Ovary (tissue), 3 donors: Measurements from ENCODE around the gene SLC7A14.

Experiments used
- EP300 ChIP-seq: sonication (generic); formaldehyde crosslinking; IDR thresholded peaks from one replicate; pipeline ENCODE4 v1.6.1; 2017; ENCODE audit warnings: antibody characterized with exemption
- POLR2A ChIP-seq: fragments of 450-650 bp; IDR thresholded peaks from one replicate; pipeline ENCODE4 v1.6.1; 2017; ENCODE audit warnings: antibody characterized with exemption, mild to moderate bottlenecking, moderate library complexity
- TF ChIP-seq, protein P1 (sequence below), 3 donors: fragments of 450-650 bp in 2 of 3; fragments of 200-600 bp in 1 of 3; IDR thresholded peaks; one replicate each; pipeline versions ENCODE4 v1.5.1 to v1.8.0; 2016 to 2022; ENCODE audit warnings: antibody characterized with exemption in 3 of 3, mild to moderate bottlenecking in 1 of 3
- donor health status: DM: no; HTN: no; CAD: no.

DNA sequence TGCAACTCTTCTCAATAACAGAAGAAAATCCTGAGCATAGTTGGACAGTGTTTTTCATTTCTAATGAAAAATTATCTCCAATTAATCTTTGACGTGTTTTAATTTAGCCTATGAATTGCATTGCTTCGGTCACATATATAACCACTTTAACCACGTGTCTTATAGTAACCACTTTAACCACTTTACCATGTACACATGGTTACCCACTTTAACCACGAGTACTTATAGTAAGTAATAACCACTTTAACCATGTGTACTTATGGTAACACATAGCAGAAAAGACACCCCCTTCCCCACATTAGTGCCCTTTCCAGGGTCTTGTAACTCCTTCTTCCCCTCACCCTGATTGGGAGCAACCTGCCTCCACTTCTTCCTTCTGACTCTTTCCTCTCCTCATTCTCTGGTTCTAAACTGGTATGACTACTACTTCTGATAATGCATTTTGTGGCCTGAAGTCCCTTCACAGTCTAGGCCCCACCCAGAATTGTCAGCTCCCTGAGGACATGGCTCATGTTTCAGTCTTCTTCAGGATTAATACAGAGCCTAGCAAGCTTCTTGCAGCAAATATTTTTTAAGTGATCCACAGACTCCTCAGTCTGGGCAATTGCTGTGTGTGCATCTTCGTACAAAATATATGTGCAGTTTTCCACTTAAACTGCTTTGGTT lies 25.0 kb downstream of the SLC7A14 start:
- TF ChIP-seq POLR2A (no peak), EP300 (no peak)
- TF ChIP-seq, protein P1, sequence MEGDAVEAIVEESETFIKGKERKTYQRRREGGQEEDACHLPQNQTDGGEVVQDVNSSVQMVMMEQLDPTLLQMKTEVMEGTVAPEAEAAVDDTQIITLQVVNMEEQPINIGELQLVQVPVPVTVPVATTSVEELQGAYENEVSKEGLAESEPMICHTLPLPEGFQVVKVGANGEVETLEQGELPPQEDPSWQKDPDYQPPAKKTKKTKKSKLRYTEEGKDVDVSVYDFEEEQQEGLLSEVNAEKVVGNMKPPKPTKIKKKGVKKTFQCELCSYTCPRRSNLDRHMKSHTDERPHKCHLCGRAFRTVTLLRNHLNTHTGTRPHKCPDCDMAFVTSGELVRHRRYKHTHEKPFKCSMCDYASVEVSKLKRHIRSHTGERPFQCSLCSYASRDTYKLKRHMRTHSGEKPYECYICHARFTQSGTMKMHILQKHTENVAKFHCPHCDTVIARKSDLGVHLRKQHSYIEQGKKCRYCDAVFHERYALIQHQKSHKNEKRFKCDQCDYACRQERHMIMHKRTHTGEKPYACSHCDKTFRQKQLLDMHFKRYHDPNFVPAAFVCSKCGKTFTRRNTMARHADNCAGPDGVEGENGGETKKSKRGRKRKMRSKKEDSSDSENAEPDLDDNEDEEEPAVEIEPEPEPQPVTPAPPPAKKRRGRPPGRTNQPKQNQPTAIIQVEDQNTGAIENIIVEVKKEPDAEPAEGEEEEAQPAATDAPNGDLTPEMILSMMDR (IDR thresholded peaks at IDR 0.05): no peak
